HG03469 (cell line): ENCODE data around the gene TANGO2.

ENCODE experiments used
- ATAC-seq: cut with Tn5 transposase; IDR thresholded peaks from one replicate; pipeline ENCODE4 v1.9.1; 2021; ENCODE audit warnings: mild to moderate bottlenecking, moderate library complexity, moderate number of reproducible peaks; ENCODE audit not compliant: unreplicated experiment

The TANGO2 gene

GRCh38 chr22:19994851-19995610 lies 25.9 kb upstream of the TANGO2 start:
- no peak for ATAC-seq

- no peak for ATAC-seq
Observed at GRCh38 chr22:19995611-19996339, 25.1 kb upstream of the TANGO2 start.

GRCh38 chr22:19996694-19997384 lies 24.1 kb upstream of the TANGO2 start:
- no peak for ATAC-seq

GRCh38 chr22:19997561-19998231 lies 23.2 kb upstream of the TANGO2 start:
- no peak for ATAC-seq

GRCh38 chr22:19998232-19998951 lies 22.5 kb upstream of the TANGO2 start:
- ATAC-seq, result no peak

- ATAC-seq, result no peak
Observed at GRCh38 chr22:19998991-19999820, 21.7 kb upstream of the TANGO2 start.

GRCh38 chr22:20000246-20001081 lies 20.4 kb upstream of the TANGO2 start:
- ATAC-seq, result no peak

GRCh38 chr22:20001082-20001638 lies 19.8 kb upstream of the TANGO2 start:
- no peak for ATAC-seq

GRCh38 chr22:20002128-20002527 lies 18.8 kb upstream of the TANGO2 start:
- ATAC-seq, result no peak

- ATAC-seq, result no peak
Observed at GRCh38 chr22:20002636-20003035, 18.3 kb upstream of the TANGO2 start.

- no peak for ATAC-seq
Observed at GRCh38 chr22:20003304-20003703, 17.6 kb upstream of the TANGO2 start.

- ATAC-seq, result no peak
Observed at GRCh38 chr22:20004464-20004863, 16.4 kb upstream of the TANGO2 start.

- no peak for ATAC-seq
Observed at GRCh38 chr22:20008221-20008995, 12.5 kb upstream of the TANGO2 start.

- ATAC-seq, result no peak
Observed at GRCh38 chr22:20009018-20009491, 11.9 kb upstream of the TANGO2 start.

GRCh38 chr22:20009582-20010306 lies 11.2 kb upstream of the TANGO2 start:
- no peak for ATAC-seq

GRCh38 chr22:20010307-20011122 lies 10.4 kb upstream of the TANGO2 start:
- no peak for ATAC-seq
